IPS-15b (cell line): ENCODE measurements around the gene SLC25A44.

Experiments used
- H3K27me3 ChIP-seq: one replicate; pipeline ENCODE4 v1.6.1; 2013; ENCODE audit warnings: low read length; ENCODE audit not compliant: control insufficient read depth, insufficient read depth
- H3K36me3 ChIP-seq: one replicate; pipeline ENCODE4 v1.6.1; 2013; ENCODE audit warnings: low read length; ENCODE audit not compliant: control insufficient read depth, insufficient read depth
- H3K4me1 ChIP-seq: one replicate; pipeline ENCODE4 v1.6.1; 2013; ENCODE audit warnings: mild to moderate bottlenecking, low read length; ENCODE audit not compliant: control insufficient read depth, insufficient read depth
- H3K4me3 ChIP-seq: one replicate; pipeline ENCODE4 v1.5.1; 2013; ENCODE audit warnings: low read depth, low read length
- H3K9ac ChIP-seq: one replicate; pipeline ENCODE4 v1.6.1; 2013; ENCODE audit warnings: low read depth, mild to moderate bottlenecking, low read length
- H3K9me3 ChIP-seq: one replicate; pipeline ENCODE4 v1.6.1; 2013; ENCODE audit warnings: mild to moderate bottlenecking, low read length; ENCODE audit not compliant: control insufficient read depth, insufficient read depth

Gene SLC25A44

DNA sequence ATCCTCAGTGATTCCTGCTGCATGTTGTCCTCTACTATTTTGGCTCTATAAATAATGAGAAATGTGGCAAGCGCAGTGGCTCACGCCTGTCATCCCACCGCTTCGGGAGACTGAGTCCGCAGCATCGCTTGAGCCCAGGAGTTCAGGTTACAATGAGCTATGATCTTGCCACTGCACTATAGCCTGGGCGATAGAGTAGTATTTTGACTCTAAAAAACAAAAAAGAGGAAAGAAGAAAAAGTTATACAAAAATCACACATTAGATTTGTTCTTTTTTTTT, 756 bp upstream of the SLC25A44 start:
- Histone ChIP-seq H3K4me3 (peak overlapping the region; percentile 53), H3K36me3 (peaks cover 7% of the 10 kb centered on the region), H3K27me3 (no peaks in the 10 kb centered on the region), H3K9me3 (no peaks in the 10 kb centered on the region), H3K4me1 (peaks cover 10% of the 10 kb centered on the region), H3K9ac (peak overlapping the region; percentile 63)

DNA sequence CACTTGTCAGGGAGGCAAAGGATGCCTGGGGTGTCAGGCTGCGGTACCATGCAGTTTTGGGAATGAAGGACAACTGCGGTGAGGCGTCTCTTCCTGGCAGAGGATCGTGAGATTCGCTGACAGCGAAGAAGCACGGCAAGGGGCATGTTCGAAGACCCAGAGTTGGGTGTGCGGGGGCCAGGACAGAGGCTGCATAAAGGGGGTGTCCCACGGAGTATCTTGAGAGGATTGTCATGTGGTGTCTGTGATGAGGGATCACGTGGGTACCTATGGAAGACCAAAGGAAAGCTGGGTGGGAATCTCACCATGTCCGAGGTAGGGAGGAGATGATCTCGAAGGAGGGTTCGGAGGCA, 372 bp downstream of the SLC25A44 start:
- H3K27me3 ChIP-seq, result no peaks in the 10 kb centered on the region
- H3K36me3 ChIP-seq, result peaks cover 7% of the 10 kb centered on the region
- peak overlapping the region; percentile 51 for H3K9ac ChIP-seq
- H3K9me3 ChIP-seq, result no peaks in the 10 kb centered on the region
- H3K4me1 ChIP-seq, result peaks cover 10% of the 10 kb centered on the region
- H3K4me3 ChIP-seq, result peak overlapping the region; percentile 78

DNA sequence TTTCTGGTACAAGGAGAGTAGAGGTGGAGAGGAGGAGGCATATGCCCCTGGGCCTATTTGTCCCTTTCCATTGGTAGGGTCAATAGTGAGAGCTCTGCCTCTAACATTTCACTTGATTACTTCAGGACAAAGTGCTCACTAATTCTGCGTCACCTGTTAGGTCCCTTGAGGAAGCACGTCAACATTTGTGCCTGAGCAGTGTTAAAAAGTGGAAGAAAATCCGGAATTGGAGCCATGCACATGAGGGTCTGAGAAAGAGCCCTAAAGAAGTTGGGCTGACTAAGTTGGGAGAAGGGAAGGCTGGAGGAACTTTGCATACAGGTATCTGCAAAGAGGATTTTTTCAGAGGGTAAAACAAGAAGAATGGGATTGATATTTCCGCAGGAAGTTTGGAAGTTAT, 1.9 kb downstream of the SLC25A44 start:
- Histone ChIP-seq H3K4me3 (no peak overlapping the region), H3K27me3 (no peaks in the 10 kb centered on the region), H3K9ac (peak overlapping the region; percentile 13), H3K36me3 (peaks cover 18% of the 10 kb centered on the region), H3K9me3 (no peaks in the 10 kb centered on the region), H3K4me1 (peaks cover 10% of the 10 kb centered on the region)

DNA sequence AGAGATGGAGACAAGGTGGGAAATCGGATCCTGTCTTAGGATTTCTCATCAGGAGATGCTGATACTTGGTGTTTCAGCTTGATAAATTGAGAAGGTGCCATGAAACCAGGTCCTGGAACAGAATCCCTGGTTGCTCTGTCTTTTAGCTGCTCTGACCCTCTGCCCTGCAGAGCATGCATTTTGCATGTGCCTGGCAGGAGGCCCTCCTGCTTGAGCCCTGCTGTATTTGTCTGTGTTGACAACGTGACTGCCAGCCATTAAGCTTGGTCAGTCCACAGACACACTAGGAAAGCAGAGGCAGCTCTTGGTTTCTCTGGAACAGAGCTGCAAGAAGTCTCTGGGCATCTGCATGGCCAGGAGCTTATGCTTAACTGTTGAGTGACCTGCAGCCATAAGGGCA, 2.5 kb downstream of the SLC25A44 start:
- Histone ChIP-seq H3K4me1 (peaks cover 10% of the 10 kb centered on the region), H3K9ac (no peak overlapping the region), H3K27me3 (no peaks in the 10 kb centered on the region), H3K36me3 (peaks cover 18% of the 10 kb centered on the region), H3K4me3 (no peak overlapping the region), H3K9me3 (no peaks in the 10 kb centered on the region)

- H3K9ac ChIP-seq, result no peak overlapping the region
- H3K9me3 ChIP-seq, result no peaks in the 10 kb centered on the region
- no peaks in the 10 kb centered on the region for H3K27me3 ChIP-seq
- peaks cover 18% of the 10 kb centered on the region for H3K36me3 ChIP-seq
- peaks cover 7% of the 10 kb centered on the region for H3K4me1 ChIP-seq
- no peak overlapping the region for H3K4me3 ChIP-seq
Observed at GRCh38 chr1:156198831-156199349, 5.0 kb downstream of the SLC25A44 start.

- H3K4me1 ChIP-seq, result peaks cover 7% of the 10 kb centered on the region
- H3K9ac ChIP-seq, result no peak overlapping the region
- H3K36me3 ChIP-seq, result peaks cover 20% of the 10 kb centered on the region
Observed at GRCh38 chr1:156200044-156200443, 6.1 kb downstream of the SLC25A44 start.

DNA sequence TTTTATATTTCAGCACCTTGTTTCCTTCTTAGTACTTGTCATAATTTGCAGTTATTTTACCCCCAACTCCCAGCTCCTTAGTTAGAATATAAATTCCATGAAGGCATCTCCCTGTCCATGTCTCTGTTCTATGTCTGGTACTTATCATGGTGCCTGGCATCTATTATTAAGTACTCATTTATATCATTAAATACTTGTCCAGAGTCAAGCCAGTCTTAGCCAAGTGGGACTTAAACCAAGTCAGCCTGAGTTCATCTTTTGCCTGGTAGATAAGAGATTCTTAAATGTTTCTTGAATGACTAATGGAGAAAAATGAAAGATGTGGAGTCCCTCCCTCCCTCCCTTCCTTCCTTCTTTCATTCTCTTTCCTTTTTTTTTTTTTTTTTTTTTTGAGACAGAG, 9.4 kb downstream of the SLC25A44 start:
- H3K4me3 ChIP-seq, result no peak overlapping the region
- no peaks in the 10 kb centered on the region for H3K9me3 ChIP-seq
- H3K36me3 ChIP-seq, result peaks cover 29% of the 10 kb centered on the region
- H3K27me3 ChIP-seq, result no peaks in the 10 kb centered on the region
- H3K4me1 ChIP-seq, result no peaks in the 10 kb centered on the region
- H3K9ac ChIP-seq, result no peak overlapping the region

More at GRCh38 chr1:156200044-156200443, 6.1 kb downstream of the SLC25A44 start:
- no peaks in the 10 kb centered on the region for H3K9me3 ChIP-seq
- H3K27me3 ChIP-seq, result no peaks in the 10 kb centered on the region
- no peak overlapping the region for H3K4me3 ChIP-seq

DNA sequence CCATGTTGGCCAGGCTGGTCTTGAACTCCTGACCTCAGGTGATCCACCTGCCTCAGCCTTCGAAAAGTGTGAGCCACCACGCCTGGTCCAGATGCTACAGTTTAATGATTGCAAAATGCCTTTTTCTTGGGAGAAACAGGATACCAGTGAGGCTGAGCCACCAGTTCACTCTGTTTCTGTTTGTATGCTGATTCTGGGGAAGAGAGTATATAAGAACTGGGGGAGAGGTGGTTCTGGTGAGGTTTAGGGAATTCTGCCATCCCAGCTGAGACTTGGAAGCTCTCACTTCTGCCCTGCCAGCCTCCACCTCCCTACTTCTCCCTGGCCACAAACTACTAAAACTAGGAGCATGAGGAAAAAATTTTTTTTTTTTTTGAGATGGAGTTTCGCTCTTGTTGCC, 10.8 kb downstream of the SLC25A44 start:
- H3K9ac ChIP-seq, result no peak overlapping the region
- peaks cover 30% of the 10 kb centered on the region for H3K36me3 ChIP-seq
- H3K4me1 ChIP-seq, result peaks cover 4% of the 10 kb centered on the region
- H3K27me3 ChIP-seq, result no peaks in the 10 kb centered on the region
- H3K4me3 ChIP-seq, result no peak overlapping the region
- H3K9me3 ChIP-seq, result no peaks in the 10 kb centered on the region

DNA sequence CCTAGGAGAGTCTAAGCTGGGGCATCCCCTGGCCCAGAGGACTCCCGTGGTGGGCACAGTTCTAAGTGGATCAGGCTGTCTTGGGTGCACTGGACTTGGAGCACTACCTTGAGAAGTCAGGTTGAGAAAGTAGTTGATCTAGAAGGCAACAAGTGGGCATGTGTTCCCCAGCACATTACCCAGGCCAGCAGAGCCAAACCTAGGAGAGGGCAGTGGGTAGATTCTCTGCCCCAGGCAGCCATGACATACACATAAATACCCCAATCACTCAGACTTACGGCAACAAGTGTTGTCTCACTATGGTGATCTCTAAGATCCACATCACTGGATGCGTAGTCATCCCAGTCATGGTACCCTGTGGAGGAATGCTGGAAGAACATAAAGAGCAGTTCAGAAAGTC, 17.3 kb downstream of the SLC25A44 start:
- peaks cover 20% of the 10 kb centered on the region for H3K36me3 ChIP-seq
- H3K27me3 ChIP-seq, result no peaks in the 10 kb centered on the region
- no peak overlapping the region for H3K4me3 ChIP-seq
- peaks cover 6% of the 10 kb centered on the region for H3K4me1 ChIP-seq
- no peaks in the 10 kb centered on the region for H3K9me3 ChIP-seq
- no peak overlapping the region for H3K9ac ChIP-seq

GRCh38 chr1:156212130-156212529, 18.2 kb downstream of the SLC25A44 start:
- Histone ChIP-seq H3K9me3 (no peaks in the 10 kb centered on the region), H3K27me3 (no peaks in the 10 kb centered on the region), H3K9ac (peak overlapping the region; percentile 100), H3K4me3 (peak overlapping the region; percentile 99), H3K36me3 (peaks cover 16% of the 10 kb centered on the region), H3K4me1 (peaks cover 6% of the 10 kb centered on the region)

DNA sequence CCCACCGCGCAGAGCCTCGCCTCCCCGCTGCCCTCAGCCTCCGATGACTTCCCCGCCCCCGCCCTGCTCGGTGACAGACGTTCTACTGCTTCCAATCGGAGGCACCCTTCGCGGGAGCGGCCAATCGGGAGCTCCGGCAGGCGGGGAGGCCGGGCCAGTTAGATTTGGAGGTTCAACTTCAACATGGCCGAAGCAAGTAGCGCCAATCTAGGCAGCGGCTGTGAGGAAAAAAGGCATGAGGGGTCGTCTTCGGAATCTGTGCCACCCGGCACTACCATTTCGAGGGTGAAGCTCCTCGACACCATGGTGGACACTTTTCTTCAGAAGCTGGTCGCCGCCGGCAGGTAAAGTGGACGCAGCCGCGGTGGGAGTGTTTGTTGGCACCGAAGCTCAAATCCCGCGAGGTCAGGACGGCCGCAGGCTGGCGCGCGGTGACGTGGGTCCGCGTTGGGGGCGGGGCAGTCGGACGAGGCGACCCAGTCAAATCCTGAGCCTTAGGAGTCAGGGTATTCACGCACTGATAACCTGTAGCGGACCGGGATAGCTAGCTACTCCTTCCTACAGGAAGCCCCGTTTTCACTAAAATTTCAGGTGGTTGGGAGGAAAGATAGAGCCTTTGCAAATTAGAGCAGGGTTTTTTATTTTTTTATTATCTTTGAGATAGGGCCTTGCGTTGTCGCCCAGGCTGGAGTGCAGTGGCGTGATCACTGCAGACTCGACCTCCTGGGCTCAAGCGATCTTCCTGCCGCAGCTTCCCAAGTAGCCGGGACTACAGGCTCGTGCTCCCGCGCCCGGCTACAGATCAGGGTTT, 19.1 kb downstream of the SLC25A44 start, which contains the start of gene PMF1:
TSS of gene PMF1 (plus strand) at position 175 of the 811 bp plus-strand sequence. CDS start at position 184, 9 bp downstream.
- H3K4me3 ChIP-seq, result peak within 1 kb of the TSS; percentile 99
- no peaks in the 10 kb centered on the region for H3K9me3 ChIP-seq
- peaks cover 6% of the 10 kb centered on the region for H3K4me1 ChIP-seq
- H3K9ac ChIP-seq, result peak within 1 kb of the TSS; percentile 100
- no peaks in the 10 kb centered on the region for H3K27me3 ChIP-seq
- H3K36me3 ChIP-seq, result peaks cover 10% of the 10 kb centered on the region

- Histone ChIP-seq H3K36me3 (peaks cover 6% of the 10 kb centered on the region), H3K9me3 (no peaks in the 10 kb centered on the region), H3K4me1 (peaks cover 6% of the 10 kb centered on the region), H3K4me3 (peak overlapping the region; percentile 99), H3K9ac (peak overlapping the region; percentile 100), H3K27me3 (no peaks in the 10 kb centered on the region)
Observed at GRCh38 chr1:156213644-156213966, 19.7 kb downstream of the SLC25A44 start.
